ENCODE data around the gene PELI3.

Gene PELI3

DNA sequence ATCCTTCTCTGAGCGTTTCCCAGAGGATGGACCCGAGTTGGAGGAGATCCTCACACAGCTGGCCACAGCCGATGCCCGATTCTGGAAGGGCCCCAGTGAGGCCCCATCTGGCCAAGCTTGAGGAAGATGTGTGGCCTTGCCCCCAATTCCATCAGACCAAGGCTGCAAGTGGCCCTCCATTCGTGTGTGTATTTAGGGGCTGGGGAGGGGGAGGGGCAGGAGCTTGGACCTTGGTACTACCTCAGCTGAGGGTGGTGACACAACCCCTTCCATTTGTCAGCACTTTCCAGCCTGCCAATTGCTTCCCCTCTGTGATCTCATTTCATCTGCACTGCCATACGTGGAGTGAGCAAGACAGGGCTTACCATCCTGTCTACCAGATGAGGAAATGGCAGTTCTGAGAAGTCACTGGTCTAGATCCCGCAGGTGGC, 42.4 kb downstream of the PELI3 start:
- no peak overlapping the region for H3K4me3 ChIP-seq (replicated peaks; ENCODE audit: low read depth, low read length)
- TF ChIP-seq, protein P1, sequence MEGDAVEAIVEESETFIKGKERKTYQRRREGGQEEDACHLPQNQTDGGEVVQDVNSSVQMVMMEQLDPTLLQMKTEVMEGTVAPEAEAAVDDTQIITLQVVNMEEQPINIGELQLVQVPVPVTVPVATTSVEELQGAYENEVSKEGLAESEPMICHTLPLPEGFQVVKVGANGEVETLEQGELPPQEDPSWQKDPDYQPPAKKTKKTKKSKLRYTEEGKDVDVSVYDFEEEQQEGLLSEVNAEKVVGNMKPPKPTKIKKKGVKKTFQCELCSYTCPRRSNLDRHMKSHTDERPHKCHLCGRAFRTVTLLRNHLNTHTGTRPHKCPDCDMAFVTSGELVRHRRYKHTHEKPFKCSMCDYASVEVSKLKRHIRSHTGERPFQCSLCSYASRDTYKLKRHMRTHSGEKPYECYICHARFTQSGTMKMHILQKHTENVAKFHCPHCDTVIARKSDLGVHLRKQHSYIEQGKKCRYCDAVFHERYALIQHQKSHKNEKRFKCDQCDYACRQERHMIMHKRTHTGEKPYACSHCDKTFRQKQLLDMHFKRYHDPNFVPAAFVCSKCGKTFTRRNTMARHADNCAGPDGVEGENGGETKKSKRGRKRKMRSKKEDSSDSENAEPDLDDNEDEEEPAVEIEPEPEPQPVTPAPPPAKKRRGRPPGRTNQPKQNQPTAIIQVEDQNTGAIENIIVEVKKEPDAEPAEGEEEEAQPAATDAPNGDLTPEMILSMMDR (IDR thresholded peaks at IDR 0.05; ENCODE audit: low read length, missing control alignments) = no peak
- DNase-seq (ENCODE audit: low read depth) = no peak

DNA sequence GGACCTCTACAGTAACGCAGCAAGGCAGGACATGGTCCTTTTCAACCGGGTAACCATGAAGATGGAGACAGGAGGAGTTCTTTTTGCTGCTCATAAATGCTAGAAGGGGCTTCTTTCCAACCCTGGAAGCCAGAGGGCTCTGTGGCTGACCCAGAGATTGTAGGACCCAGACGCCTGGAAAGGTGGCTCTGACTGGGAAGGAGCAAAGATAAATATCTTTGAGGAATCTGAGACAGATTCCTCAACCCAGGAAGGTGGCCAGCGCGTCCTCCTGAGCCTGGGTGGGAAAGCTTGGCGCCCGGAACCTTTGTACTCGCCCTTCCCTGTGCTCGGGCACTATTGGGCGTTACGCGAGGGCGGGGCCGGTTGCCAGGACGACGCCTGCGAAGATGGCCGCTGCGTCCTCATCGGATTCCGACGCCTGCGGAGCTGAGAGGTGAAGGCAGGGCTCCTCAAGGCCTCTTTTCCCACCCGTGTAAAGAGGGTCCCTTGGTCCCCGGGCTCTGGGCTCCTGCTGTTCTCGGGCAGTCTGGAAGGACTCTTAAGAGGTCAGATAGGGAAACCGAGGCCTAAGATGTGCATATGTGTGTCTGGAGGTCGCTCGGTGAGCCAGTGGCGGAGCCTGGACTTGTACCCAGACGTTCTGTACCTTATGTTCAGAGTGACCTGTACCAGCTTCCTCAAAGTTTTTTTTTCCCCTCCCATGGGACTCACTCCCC, 43.7 kb downstream of the PELI3 start, which contains the start of gene BBS1:
Gene BBS1 (plus strand): TSS at position 365 of the 719 bp plus-strand sequence. CDS start 25 bp downstream, at position 390.
- peak within 1 kb of the TSS; percentile 98 for H3K4me3 ChIP-seq (replicated peaks; ENCODE audit: low read depth, low read length)
- DNase-seq (ENCODE audit: low read depth) = peak; percentile 81
- TF ChIP-seq, protein P1 (IDR thresholded peaks at IDR 0.05; ENCODE audit: low read length, missing control alignments) = no peak

DNA sequence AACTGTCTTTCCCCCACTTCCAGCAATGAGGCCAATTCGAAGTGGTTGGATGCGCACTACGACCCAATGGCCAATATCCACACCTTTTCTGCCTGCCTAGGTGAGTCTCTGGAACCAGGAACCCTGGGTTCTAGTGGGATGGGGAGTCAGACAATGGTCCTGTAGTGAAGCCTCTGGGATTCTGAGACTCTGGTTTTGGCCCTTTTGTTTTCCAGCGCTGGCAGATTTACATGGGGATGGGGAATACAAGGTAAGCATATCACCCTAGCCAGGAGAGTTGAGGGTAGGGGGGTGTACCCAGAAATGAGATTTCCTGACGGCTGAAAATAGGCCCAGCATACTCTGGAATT, 44.3 kb downstream of the PELI3 start:
- TF ChIP-seq, protein P1 (IDR thresholded peaks at IDR 0.05; ENCODE audit: low read length, missing control alignments) = no peak
- H3K4me3 ChIP-seq (replicated peaks; ENCODE audit: low read depth, low read length) = peak overlapping the region; percentile 98
- no peak for DNase-seq (ENCODE audit: low read depth)

DNA sequence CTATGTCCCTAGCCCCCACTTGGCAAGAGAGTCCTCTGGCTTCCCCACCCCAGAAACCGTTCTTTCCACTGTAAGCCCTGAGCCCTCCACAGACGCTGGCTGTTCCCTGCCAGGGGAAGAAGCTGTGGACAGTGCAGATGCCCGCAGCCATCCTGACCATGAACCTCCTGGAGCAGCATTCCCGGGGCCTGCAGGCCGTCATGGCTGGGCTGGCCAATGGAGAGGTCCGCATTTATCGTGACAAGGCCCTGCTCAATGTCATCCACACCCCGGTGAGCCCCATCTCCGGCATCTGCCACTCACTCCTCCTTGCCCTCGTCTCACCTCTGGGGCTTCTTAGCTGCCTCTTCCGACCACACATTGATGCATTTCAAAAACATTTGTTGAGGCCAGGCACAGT, 56.9 kb downstream of the PELI3 start:
- DNase-seq (ENCODE audit: low read depth) = no peak
- TF ChIP-seq, protein P1 (IDR thresholded peaks at IDR 0.05; ENCODE audit: low read length, missing control alignments) = no peak
- no peak overlapping the region for H3K4me3 ChIP-seq (replicated peaks; ENCODE audit: low read depth, low read length)

DNA sequence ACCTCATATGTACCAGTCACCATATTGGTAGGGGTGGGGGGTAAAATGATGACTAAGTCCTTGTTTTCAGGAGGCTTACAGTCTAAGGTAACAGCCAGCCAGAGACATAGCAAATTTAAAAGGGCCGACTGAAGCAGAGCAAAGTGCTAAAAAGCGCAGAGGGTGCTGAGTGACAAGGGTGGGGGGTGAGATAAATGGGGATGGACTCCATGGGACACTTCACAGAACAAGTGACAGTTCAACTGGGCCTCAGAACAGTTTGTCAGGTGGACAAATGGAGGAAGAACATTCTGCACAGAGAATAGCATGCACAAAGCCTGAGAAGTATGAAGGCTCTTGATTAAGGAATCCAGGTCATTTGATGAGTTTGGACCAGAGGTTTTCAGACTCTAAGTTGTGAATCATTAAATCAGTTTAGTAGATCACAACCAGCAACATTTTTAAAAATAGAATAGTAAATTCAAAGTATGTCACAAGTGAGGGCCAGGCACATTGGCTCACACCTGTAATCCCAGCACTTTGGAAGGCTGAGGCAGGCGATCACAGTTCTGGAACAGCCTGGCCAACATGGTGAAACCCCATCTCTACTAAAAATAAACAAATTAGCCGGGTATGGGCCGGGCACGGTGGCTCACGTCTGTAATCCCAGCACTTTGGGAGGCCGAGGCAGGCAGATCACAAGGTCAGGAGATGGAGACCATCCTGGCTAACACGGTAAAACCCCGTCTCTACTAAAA, 57.8 kb downstream of the PELI3 start:
- no peak overlapping the region for H3K4me3 ChIP-seq (replicated peaks; ENCODE audit: low read depth, low read length)
- no peak for DNase-seq (ENCODE audit: low read depth)
- TF ChIP-seq, protein P1 (IDR thresholded peaks at IDR 0.05; ENCODE audit: low read length, missing control alignments) = no peak
